HepG2 (cell line): ENCODE results near the gene GNG13.
A peak's percentile ranks its signal among the peaks of the same experiment; 100 is the strongest.

Experiments
- ARNT ChIP-seq: fragments of 450-650 bp; IDR thresholded peaks from 2 replicates; pipeline ENCODE4 v1.6.1; 2017
- ATF6 ChIP-seq: sonication (generic); formaldehyde crosslinking; conservative IDR thresholded peaks from 2 replicates; pipeline ENCODE4 v1.4.0; 2020; ENCODE audit warnings: missing genetic modification reagents
- CBX2 ChIP-seq, 2 experiments: fragments of 200-600 bp in 1 of 2; sonication (generic); formaldehyde crosslinking in 1 of 2; IDR thresholded peaks; 2 replicates each; pipeline versions ENCODE4 v1.7.0 to v1.8.1; 2018 to 2022; ENCODE audit warnings: low read depth in 2 of 2, low read length in 1 of 2, mild to moderate bottlenecking in 1 of 2, missing genetic modification reagents in 1 of 2
- CTCF ChIP-seq: sonication (generic); formaldehyde crosslinking; IDR thresholded peaks from 2 replicates; pipeline ENCODE4 v1.5.0; 2020; ENCODE audit warnings: mild to moderate bottlenecking, missing genetic modification reagents, moderate library complexity
- FOXK1 ChIP-seq: sonication (generic); formaldehyde crosslinking; IDR thresholded peaks from 2 replicates; pipeline ENCODE4 v1.4.0; 2020; ENCODE audit warnings: low read depth, missing genetic modification reagents, borderline replicate concordance
- MNT ChIP-seq: fragments of 450-650 bp; IDR thresholded peaks from 2 replicates; pipeline ENCODE4 v1.6.1; 2016
- NFE2L1 ChIP-seq: sonication (generic); formaldehyde crosslinking; IDR thresholded peaks from 2 replicates; pipeline ENCODE4 v1.4.0; 2020; ENCODE audit warnings: missing genetic modification reagents, mild to moderate bottlenecking, borderline replicate concordance
- NR2F2 ChIP-seq: IDR thresholded peaks from 2 replicates; pipeline ENCODE4 v1.6.1; 2012; ENCODE audit warnings: low read depth, inconsistent platforms, borderline replicate concordance
- PAX8 ChIP-seq: sonication (generic); formaldehyde crosslinking; IDR thresholded peaks from 2 replicates; pipeline ENCODE4 v1.8.0; 2022; ENCODE audit warnings: mild to moderate bottlenecking, missing genetic modification reagents, borderline replicate concordance
- REXO4 ChIP-seq: sonication (generic); formaldehyde crosslinking; IDR thresholded peaks from 2 replicates; pipeline ENCODE4 v1.8.0; 2022; ENCODE audit warnings: missing genetic modification reagents, mild to moderate bottlenecking, borderline replicate concordance
- RFX1 ChIP-seq: fragments of 450-650 bp; IDR thresholded peaks from 2 replicates; pipeline ENCODE4 v1.6.1; 2017
- YY1 ChIP-seq: IDR thresholded peaks from 2 replicates; pipeline ENCODE4 v1.6.1; 2011; ENCODE audit warnings: low read length, low read depth, moderate library complexity, mild to moderate bottlenecking; ENCODE audit not compliant: insufficient read depth, insufficient replicate concordance
- ZNF550 ChIP-seq: sonication (generic); formaldehyde crosslinking; IDR thresholded peaks from 2 replicates; pipeline ENCODE4 v1.4.0; 2020; ENCODE audit warnings: mild to moderate bottlenecking, missing genetic modification reagents, borderline replicate concordance
- ZSCAN20 ChIP-seq: sonication (generic); formaldehyde crosslinking; IDR thresholded peaks from 2 replicates; pipeline ENCODE4 v1.4.0; 2020; ENCODE audit warnings: missing genetic modification reagents, mild to moderate bottlenecking, borderline replicate concordance

GRCh38 chr16:822174-822908, 21.8 kb upstream of the GNG13 start:
- TF ChIP-seq RFX1 (no peak), REXO4 (CRISPR knock-in tag) (no peak), ZSCAN20 (CRISPR knock-in tag) (no peak), NFE2L1 (CRISPR knock-in tag) (no peak), NR2F2 (no peak), ARNT (no peak), ATF6 (CRISPR knock-in tag) (no peak), FOXK1 (CRISPR knock-in tag) (no peak), CTCF (no peak), ZNF550 (CRISPR knock-in tag) (no peak), CBX2 (IDR thresholded peaks at IDR 0.05; ENCODE audit: low read depth, low read length) (no peak), CBX2 (CRISPR knock-in tag; IDR thresholded peaks at IDR 0.05; ENCODE audit: low read depth) (no peak), MNT (peak; percentile 34), YY1 (no peak), PAX8 (CRISPR knock-in tag) (no peak)
